Activated CD8-positive, alpha-beta memory T cell treated with anti-CD3 and anti-CD28 coated beads, Interleukin-2, amount 10 ng/mL, durations not matched to agents 7 days and 5 days (primary cell): ENCODE results near the gene PHF21B. TPM values are rescaled to one million over a fixed set of nuclear protein-coding genes. Genes with fewer than 3 reads are reported as not detected.

ENCODE experiments used
- ATAC-seq: fragments of 150-1000 bp; cut with Tn5 transposase; one replicate; pipeline ENCODE4 v1.10.0; 2021; ENCODE audit warnings: moderate library complexity
- CTCF ChIA-PET: fragments of 350-600 bp; sonication (Branson Sonifier 250); formaldehyde crosslinking; loops from one replicate; lab custom pipeline; 2021; ENCODE audit warnings: antibody characterized with exemption; lab: Charles Lee
- DNase-seq: peaks from one replicate; pipeline ENCODE4 v3.0.0-alpha.2; 2020
- H3K27ac Mint-ChIP-seq: one replicate; pipeline ENCODE4 v1.8.0; 2021; ENCODE audit warnings: mild to moderate bottlenecking, mixed read lengths
- H3K27me3 Mint-ChIP-seq: one replicate; pipeline ENCODE4 v1.8.0; 2021; ENCODE audit warnings: mixed read lengths
- H3K36me3 Mint-ChIP-seq: one replicate; pipeline ENCODE4 v1.8.0; 2021; ENCODE audit warnings: mild to moderate bottlenecking, mixed read lengths
- H3K4me1 Mint-ChIP-seq: one replicate; pipeline ENCODE4 v1.8.0; 2021; ENCODE audit warnings: mixed read lengths
- H3K4me3 Mint-ChIP-seq: one replicate; pipeline ENCODE4 v1.8.0; 2021; ENCODE audit warnings: mild to moderate bottlenecking, moderate library complexity, mixed read lengths
- H3K9me3 Mint-ChIP-seq: one replicate; pipeline ENCODE4 v1.8.0; 2022; ENCODE audit warnings: low read depth, mixed read lengths
- total RNA-seq, 2 experiments: library from RNA; stranded (reverse); gene quantifications; one replicate each; pipeline ENCODE4 v1.2.3, GENCODE V29; 2021

Gene PHF21B
- total RNA-seq, 2 experiments from 2014 or later = 0.84 to 0.93 TPM

- Mint-ChIP-seq H3K27me3 (peaks cover 10% of the 10 kb centered on the region), H3K27ac (no peak overlapping the region), H3K4me1 (no peaks in the 10 kb centered on the region), H3K36me3 (peaks cover 2% of the 10 kb centered on the region), H3K4me3 (no peak overlapping the region), H3K9me3 (peaks cover 8% of the 10 kb centered on the region)
- CTCF ChIA-PET = no interaction called here
- no peak for ATAC-seq
- no peak for DNase-seq
Observed at GRCh38 chr22:45034821-45035220, 25.0 kb upstream of the PHF21B start.

DNA sequence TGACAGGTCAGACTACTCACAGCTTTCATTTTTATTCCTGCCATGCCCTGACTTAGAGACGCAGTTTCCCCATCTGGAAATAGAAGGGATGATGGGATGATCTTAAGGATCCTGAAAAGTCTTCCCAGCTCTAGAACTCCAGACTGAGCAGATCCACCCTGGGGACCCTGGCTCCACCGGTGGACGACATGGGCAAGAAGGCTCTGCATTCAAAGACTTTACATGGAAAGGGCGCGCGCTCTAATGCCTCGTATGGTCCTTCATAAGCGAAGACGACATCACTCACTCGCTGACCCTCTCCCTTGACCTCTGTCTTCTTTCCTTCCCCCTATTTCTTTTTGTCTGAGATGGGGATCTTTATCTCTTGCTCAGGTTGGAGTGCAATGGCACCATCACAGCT is 24.4 kb upstream of the PHF21B start:
- H3K4me1 Mint-ChIP-seq = no peaks in the 10 kb centered on the region
- peaks cover 13% of the 10 kb centered on the region for H3K27me3 Mint-ChIP-seq
- peaks cover 2% of the 10 kb centered on the region for H3K36me3 Mint-ChIP-seq
- no peak overlapping the region for H3K4me3 Mint-ChIP-seq
- peaks cover 8% of the 10 kb centered on the region for H3K9me3 Mint-ChIP-seq
- DNase-seq (no peak), ATAC-seq (no peak)
- no peak overlapping the region for H3K27ac Mint-ChIP-seq
- CTCF ChIA-PET = no interaction called here

- Mint-ChIP-seq H3K9me3 (peaks cover 5% of the 10 kb centered on the region), H3K27me3 (peaks cover 17% of the 10 kb centered on the region), H3K4me1 (no peaks in the 10 kb centered on the region), H3K27ac (no peak overlapping the region), H3K36me3 (no peaks in the 10 kb centered on the region), H3K4me3 (no peak overlapping the region)
- CTCF ChIA-PET = no interaction called here
- DNase-seq = no peak
- ATAC-seq = no peak
Observed at GRCh38 chr22:45033136-45033535, 23.3 kb upstream of the PHF21B start.

- H3K36me3 Mint-ChIP-seq = no peaks in the 10 kb centered on the region
- CTCF ChIA-PET = no interaction called here
- DNase-seq = no peak
- ATAC-seq = no peak
- H3K4me1 Mint-ChIP-seq = no peaks in the 10 kb centered on the region
- H3K27me3 Mint-ChIP-seq = peaks cover 17% of the 10 kb centered on the region
- no peak overlapping the region for H3K27ac Mint-ChIP-seq
- no peak overlapping the region for H3K4me3 Mint-ChIP-seq
- H3K9me3 Mint-ChIP-seq = no peaks in the 10 kb centered on the region
Observed at GRCh38 chr22:45031629-45032403, 22.0 kb upstream of the PHF21B start.

DNA sequence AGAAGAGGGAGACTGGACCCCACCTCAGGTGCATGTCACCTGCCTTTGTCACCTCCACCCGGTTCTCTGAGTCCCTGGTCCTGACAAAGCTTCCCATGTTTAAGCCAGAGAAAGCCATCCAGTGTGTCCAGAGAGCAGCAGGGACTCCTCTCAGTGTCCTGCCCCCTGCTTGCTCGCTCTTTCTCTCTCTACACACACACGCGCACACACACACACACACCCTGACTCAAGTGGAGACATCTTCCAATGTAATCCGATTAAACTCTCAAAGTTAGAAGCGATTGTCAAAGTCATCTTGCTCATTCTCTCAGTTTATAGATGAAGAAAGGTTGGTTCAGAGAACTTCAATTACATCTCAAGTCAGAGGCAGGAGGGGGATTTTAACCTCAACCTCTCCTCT is 19.7 kb upstream of the PHF21B start:
- Mint-ChIP-seq H3K27me3 (peaks cover 20% of the 10 kb centered on the region), H3K27ac (no peak overlapping the region), H3K9me3 (no peaks in the 10 kb centered on the region), H3K4me3 (no peak overlapping the region), H3K36me3 (no peaks in the 10 kb centered on the region), H3K4me1 (no peaks in the 10 kb centered on the region)
- CTCF ChIA-PET = no interaction called here
- no peak for DNase-seq
- ATAC-seq = no peak

- Mint-ChIP-seq H3K27me3 (peaks cover 37% of the 10 kb centered on the region), H3K4me1 (no peaks in the 10 kb centered on the region), H3K27ac (no peak overlapping the region), H3K36me3 (no peaks in the 10 kb centered on the region), H3K9me3 (no peaks in the 10 kb centered on the region), H3K4me3 (no peak overlapping the region)
- CTCF ChIA-PET = interaction anchor here (0.7 kb wide), 1 partner anchor 215 kb away, joined by 4 read pairs; no protein-coding TSS in a partner anchor
- no peak for DNase-seq
- ATAC-seq = no peak
Observed at GRCh38 chr22:45026511-45026910, 16.7 kb upstream of the PHF21B start.

- H3K36me3 Mint-ChIP-seq = no peaks in the 10 kb centered on the region
- H3K27me3 Mint-ChIP-seq = peaks cover 26% of the 10 kb centered on the region
- ATAC-seq (no peak), DNase-seq (no peak)
- H3K9me3 Mint-ChIP-seq = no peaks in the 10 kb centered on the region
- no peaks in the 10 kb centered on the region for H3K4me1 Mint-ChIP-seq
- H3K27ac Mint-ChIP-seq = no peak overlapping the region
- no peak overlapping the region for H3K4me3 Mint-ChIP-seq
- CTCF ChIA-PET = interaction anchor here (0.6 kb wide), 1 partner anchor 1750 kb away, joined by 3 read pairs; no protein-coding TSS in a partner anchor
Observed at GRCh38 chr22:45023431-45023830, 13.6 kb upstream of the PHF21B start.

DNA sequence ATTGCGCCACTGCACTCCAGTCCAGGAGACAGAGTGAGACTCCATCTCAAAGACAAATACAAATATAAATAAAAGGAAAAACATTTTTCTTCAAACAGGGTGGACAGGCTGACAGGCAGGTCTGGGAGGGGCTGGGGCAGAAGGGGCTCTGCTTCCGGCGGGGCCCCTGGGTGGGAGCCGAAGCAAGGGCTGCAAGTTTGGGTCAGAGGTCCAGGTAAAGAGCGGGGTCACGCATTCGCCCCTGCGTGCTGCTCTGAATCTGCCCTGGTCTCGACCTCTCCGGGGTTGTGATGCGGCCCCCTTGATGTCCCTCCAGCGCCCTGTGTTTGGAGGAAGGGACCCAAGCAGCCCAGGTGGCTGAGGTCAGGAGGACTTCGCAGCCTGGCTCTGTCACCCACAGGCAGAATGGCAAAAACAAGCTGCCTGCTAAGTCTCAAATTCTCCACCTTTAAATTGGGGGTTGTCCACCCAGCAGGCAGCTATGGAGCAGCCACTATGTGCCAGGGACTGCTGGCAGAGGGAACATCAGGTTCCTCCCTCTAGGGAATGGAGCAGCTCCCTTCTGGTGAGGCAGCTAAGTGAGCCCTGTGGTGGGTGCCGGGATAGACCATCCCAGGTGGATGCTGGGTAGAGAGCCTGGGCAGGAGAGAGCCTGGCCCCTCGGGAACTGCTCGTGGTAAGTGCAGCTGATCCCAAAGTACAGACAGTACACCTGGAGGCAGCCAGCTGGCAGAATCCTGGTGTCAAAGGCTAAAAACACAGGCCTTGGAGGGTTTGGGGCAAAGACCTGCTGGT is 10.3 kb upstream of the PHF21B start:
- peaks cover 28% of the 10 kb centered on the region for H3K27me3 Mint-ChIP-seq
- no peak overlapping the region for H3K4me3 Mint-ChIP-seq
- ATAC-seq = no peak
- H3K9me3 Mint-ChIP-seq = no peaks in the 10 kb centered on the region
- DNase-seq = no peak
- no peaks in the 10 kb centered on the region for H3K36me3 Mint-ChIP-seq
- no peaks in the 10 kb centered on the region for H3K4me1 Mint-ChIP-seq
- CTCF ChIA-PET = no interaction called here
- H3K27ac Mint-ChIP-seq = no peak overlapping the region

DNA sequence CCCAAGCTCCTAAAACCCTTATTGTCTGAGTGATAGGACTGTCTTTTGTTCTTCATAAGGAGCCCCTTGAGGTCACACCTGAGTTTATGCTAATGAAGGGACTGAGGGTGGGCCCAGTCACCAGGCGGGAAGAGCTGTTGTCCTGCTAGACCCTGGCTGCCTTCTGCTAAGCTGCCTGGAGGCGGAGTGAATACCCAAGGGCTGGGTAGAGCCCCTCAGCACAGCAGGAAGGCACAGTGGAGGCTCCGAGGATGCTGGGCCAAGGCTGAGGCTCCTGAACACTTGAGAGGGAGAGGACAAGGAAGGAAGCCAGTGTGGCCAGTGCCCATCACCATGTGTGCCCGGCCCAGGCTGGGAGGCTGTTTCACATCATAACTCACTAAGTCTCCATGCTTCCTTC is 4.8 kb upstream of the PHF21B start:
- no peak overlapping the region for H3K4me3 Mint-ChIP-seq
- no peak overlapping the region for H3K27ac Mint-ChIP-seq
- H3K4me1 Mint-ChIP-seq = peaks cover 6% of the 10 kb centered on the region
- no peaks in the 10 kb centered on the region for H3K9me3 Mint-ChIP-seq
- peaks cover 41% of the 10 kb centered on the region for H3K27me3 Mint-ChIP-seq
- DNase-seq = no peak
- no peak for ATAC-seq
- H3K36me3 Mint-ChIP-seq = no peaks in the 10 kb centered on the region
- CTCF ChIA-PET = no interaction called here

DNA sequence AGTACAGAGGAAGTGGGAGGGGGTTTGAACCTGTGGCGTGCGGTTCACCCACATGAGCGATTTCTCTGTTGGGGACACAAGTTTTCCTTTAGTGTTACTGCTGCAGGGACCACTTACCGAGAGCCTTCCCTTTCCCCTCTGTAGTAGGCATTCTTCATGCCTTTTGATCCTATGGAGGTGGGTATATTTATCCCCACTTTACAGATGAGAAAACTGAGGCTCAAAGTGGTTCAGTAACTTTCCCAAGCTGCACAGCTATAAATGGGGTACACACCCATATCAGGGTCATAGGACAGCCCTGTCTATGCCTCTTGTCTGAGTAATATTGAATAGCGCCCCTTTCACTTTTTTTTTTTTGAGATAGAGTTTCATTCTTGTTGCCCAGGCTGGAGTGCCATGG is 3.3 kb upstream of the PHF21B start:
- H3K36me3 Mint-ChIP-seq = no peaks in the 10 kb centered on the region
- CTCF ChIA-PET = no interaction called here
- ATAC-seq (no peak), DNase-seq (no peak)
- peaks cover 8% of the 10 kb centered on the region for H3K4me1 Mint-ChIP-seq
- H3K27ac Mint-ChIP-seq = no peak overlapping the region
- H3K4me3 Mint-ChIP-seq = no peak overlapping the region
- peaks cover 49% of the 10 kb centered on the region for H3K27me3 Mint-ChIP-seq
- no peaks in the 10 kb centered on the region for H3K9me3 Mint-ChIP-seq

- DNase-seq (no peak), ATAC-seq (no peak)
- H3K9me3 Mint-ChIP-seq = no peaks in the 10 kb centered on the region
- CTCF ChIA-PET = no interaction called here
- peak overlapping the region; percentile 67 for H3K4me3 Mint-ChIP-seq
- peaks cover 58% of the 10 kb centered on the region for H3K27me3 Mint-ChIP-seq
- H3K4me1 Mint-ChIP-seq = peaks cover 13% of the 10 kb centered on the region
- no peaks in the 10 kb centered on the region for H3K36me3 Mint-ChIP-seq
- peak overlapping the region; percentile 6 for H3K27ac Mint-ChIP-seq
Observed at GRCh38 chr22:45010532-45010900, 711 bp upstream of the PHF21B start.

DNA sequence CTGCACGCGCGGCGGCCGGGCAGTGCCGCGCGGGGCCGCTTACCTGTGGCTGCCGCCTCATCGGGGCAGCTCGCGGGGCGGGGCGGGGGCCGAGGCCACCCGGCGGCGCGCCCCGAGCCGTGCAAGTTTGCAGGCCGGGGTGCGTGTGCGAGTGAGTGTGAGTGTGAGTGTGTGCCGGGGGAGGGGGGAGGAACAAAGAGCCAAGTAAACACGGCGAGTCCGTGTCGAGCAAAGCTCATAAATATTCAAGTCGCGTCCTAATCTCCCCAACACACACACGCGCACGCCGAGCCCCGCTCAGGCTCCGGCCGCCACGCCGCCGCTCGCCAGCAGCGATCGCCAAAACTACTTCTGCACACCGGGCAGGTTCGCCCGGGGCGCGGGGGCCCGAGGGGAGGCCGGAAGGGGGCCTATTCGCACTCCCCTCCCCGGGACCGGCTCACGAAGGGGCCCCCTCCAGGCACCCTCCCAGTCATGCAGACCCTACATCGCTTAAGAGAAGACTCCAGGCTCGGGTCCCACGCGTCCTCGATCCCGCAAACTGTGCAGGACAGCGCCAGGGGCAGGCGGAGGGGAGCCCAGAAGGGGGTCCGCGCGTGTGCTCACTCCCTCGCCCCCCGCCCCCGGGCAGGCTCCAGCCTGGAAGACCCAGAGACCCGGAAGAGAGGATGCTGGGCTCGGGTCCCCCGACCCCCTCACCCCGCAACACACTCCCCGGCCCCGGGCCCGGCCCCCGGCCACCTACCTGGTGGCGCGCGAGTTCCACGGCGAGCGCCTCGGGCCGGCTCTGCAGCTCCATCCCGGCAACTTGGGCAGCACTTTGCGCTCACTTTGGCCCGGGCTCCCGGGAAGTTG is 827 bp downstream of the PHF21B start:
- H3K9me3 Mint-ChIP-seq = no peaks in the 10 kb centered on the region
- peaks cover 65% of the 10 kb centered on the region for H3K27me3 Mint-ChIP-seq
- peaks cover 13% of the 10 kb centered on the region for H3K4me1 Mint-ChIP-seq
- H3K4me3 Mint-ChIP-seq = peak overlapping the region; percentile 36
- DNase-seq = no peak
- CTCF ChIA-PET = no interaction called here
- H3K27ac Mint-ChIP-seq = no peak overlapping the region
- ATAC-seq = no peak
- no peaks in the 10 kb centered on the region for H3K36me3 Mint-ChIP-seq

GRCh38 chr22:45008186-45008681 is 1.6 kb downstream of the PHF21B start:
- peaks cover 67% of the 10 kb centered on the region for H3K27me3 Mint-ChIP-seq

More at GRCh38 chr22:45008186-45008681, 1.6 kb downstream of the PHF21B start:
- H3K4me3 Mint-ChIP-seq = peak overlapping the region; percentile 9
- no peak overlapping the region for H3K27ac Mint-ChIP-seq
- H3K9me3 Mint-ChIP-seq = no peaks in the 10 kb centered on the region
- H3K36me3 Mint-ChIP-seq = no peaks in the 10 kb centered on the region
- ATAC-seq = no peak
- CTCF ChIA-PET = no interaction called here
- peaks cover 13% of the 10 kb centered on the region for H3K4me1 Mint-ChIP-seq
- DNase-seq = no peak
